Upper lobe of left lung (tissue), 6 donors: ENCODE data around the gene KCNJ9. TPM values are rescaled to one million over a fixed set of nuclear protein-coding genes. Genes with fewer than 3 reads are reported as not detected.

Experiments used
- ATAC-seq, 2 donors: fragments of 200-7000 bp; cut with Tn5 transposase; one replicate each; pipeline ENCODE4 v1.9.1; 2022; ENCODE audit warnings: mild to moderate bottlenecking in 2 of 2, moderate library complexity in 2 of 2; ENCODE audit not compliant: low FRiP score in 2 of 2
- DNase-seq, 2 donors: peaks; one replicate each; pipeline ENCODE4 v3.0.0-alpha.2; 2019 to 2020
- H3K27ac ChIP-seq, 4 donors: fragments of 200-600 bp; sonication (generic); one replicate each; pipeline ENCODE4 v1.5.1; 2016 to 2019
- H3K27me3 ChIP-seq, 4 donors: fragments of 200-600 bp; sonication (generic); one replicate each; pipeline ENCODE4 v1.5.1; 2017 to 2019
- H3K36me3 ChIP-seq, 4 donors: fragments of 200-600 bp; sonication (generic); one replicate each; pipeline ENCODE4 v1.5.1; 2016 to 2019
- H3K4me1 ChIP-seq, 4 donors: fragments of 200-600 bp; sonication (generic); one replicate each; pipeline ENCODE4 v1.5.1; 2018 to 2019
- H3K4me3 ChIP-seq, 4 donors: fragments of 200-600 bp; sonication (generic); one replicate each; pipeline ENCODE4 v1.5.1; 2017 to 2019; ENCODE audit warnings: mild to moderate bottlenecking in 2 of 4, moderate library complexity in 1 of 4
- H3K9me3 ChIP-seq, 4 donors: fragments of 200-600 bp; sonication (generic); one replicate each; pipeline ENCODE4 v1.5.1; 2018 to 2019
- CTCF ChIP-seq, 6 experiments: fragments of 450-650 bp in 4 of 6; fragments of 200-600 bp in 2 of 6; sonication (generic) in 2 of 6; IDR thresholded peaks; one replicate each; pipeline ENCODE4 v1.5.1; 2016 to 2019; ENCODE audit warnings: antibody characterized with exemption in 6 of 6
- EP300 ChIP-seq, 4 donors: sonication (generic); formaldehyde crosslinking; IDR thresholded peaks; one replicate each; pipeline ENCODE4 v1.5.1; 2017; ENCODE audit warnings: antibody characterized with exemption in 4 of 4, control low read depth in 2 of 4
- POLR2A ChIP-seq, 4 donors: fragments of 450-650 bp; IDR thresholded peaks; one replicate each; pipeline ENCODE4 v1.5.1; 2016 to 2017; ENCODE audit warnings: antibody characterized with exemption in 4 of 4, mild to moderate bottlenecking in 2 of 4
- POLR2AphosphoS5 ChIP-seq, 2 donors: sonication (generic); formaldehyde crosslinking; IDR thresholded peaks; one replicate each; pipeline ENCODE4 v1.5.1; 2017; ENCODE audit warnings: antibody characterized with exemption in 2 of 2
- WGBS, 2 donors: methylation state at CpG; one replicate each; pipeline ENCODE4 v1.1.5; 2017 to 2018; 5-methylcytosine and 5-hydroxymethylcytosine counted together
- total RNA-seq, 6 donors: library from RNA; depleted of rRNA in 4 of 6; stranded (reverse); fragments of >200 nt in 4 of 6; gene quantifications; one replicate each; pipeline versions ENCODE4 v1.1.0 to v1.2.1, GENCODE V29; 2016 to 2021
- donor health status: DM: no; HTN: no; CAD: no; lungs with moderate emphysema.
- donor health status: DM: no; HTN: yes; CAD: no; lungs with severe emphysema.

KCNJ9 gene
- total RNA-seq, 6 donors from 2014 or later: not detected

- Histone ChIP-seq H3K9me3 (no peaks in the 10 kb centered on the region), H3K4me1 (peaks cover 0 to 2% (median 0%) of the 10 kb centered on the region in 4 donors), H3K36me3 (peaks cover 7 to 57% (median 35%) of the 10 kb centered on the region in 4 donors), H3K27ac (no peak overlapping the region), H3K4me3 (no peak overlapping the region), H3K27me3 (no peaks in the 10 kb centered on the region)
- no peak for DNase-seq
- no peak for TF ChIP-seq POLR2AphosphoS5 (IDR thresholded peaks at IDR 0.05)
- no peak for TF ChIP-seq POLR2A (IDR thresholded peaks at IDR 0.05)
- no peak for TF ChIP-seq CTCF (IDR thresholded peaks at IDR 0.05)
- TF ChIP-seq EP300 (IDR thresholded peaks at IDR 0.05): no peak
- 96 to 97% methylated on average over 4 of the region's 4 CpGs for WGBS, 2 donors
- ATAC-seq: no peak
Observed at GRCh38 chr1:160090760-160091159, 9.4 kb downstream of the KCNJ9 start.

DNA sequence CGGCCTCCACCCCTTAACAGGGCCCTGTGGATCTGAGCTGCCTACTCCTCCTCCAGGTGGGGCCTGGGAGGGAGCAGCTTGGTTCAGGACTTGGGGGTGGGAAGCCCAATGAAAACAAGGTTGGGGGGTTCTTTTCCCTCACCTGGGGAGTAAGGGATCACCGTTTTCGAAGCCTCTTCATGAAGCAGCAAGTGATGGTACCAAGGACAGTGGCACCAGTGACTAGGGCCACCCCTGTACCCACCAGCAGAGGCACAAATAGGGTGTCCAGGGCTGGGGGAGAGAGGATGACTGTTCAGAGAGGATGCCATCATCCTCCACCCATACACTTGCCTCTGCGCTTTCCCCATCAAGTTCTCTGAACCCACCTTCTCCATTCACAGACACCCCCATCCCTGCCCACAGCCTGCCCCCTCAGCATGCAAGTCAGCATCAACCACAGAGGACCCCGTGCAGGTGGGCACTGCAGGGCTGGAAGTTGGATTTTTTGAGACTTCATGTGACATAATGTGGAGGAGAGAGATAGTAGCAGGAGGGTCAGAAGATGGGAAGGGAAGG is 10.4 kb downstream of the KCNJ9 start:
- H3K36me3 ChIP-seq: peaks cover 7 to 57% (median 35%) of the 10 kb centered on the region in 4 donors
- ATAC-seq (no peak), DNase-seq (no peak)
- H3K9me3 ChIP-seq: no peaks in the 10 kb centered on the region
- no peak overlapping the region for H3K4me3 ChIP-seq
- H3K27me3 ChIP-seq: no peaks in the 10 kb centered on the region
- no peak overlapping the region for H3K27ac ChIP-seq
- no peak for TF ChIP-seq EP300 (IDR thresholded peaks at IDR 0.05)
- TF ChIP-seq CTCF (IDR thresholded peaks at IDR 0.05): no peak
- no peak for TF ChIP-seq POLR2AphosphoS5 (IDR thresholded peaks at IDR 0.05)
- TF ChIP-seq POLR2A (IDR thresholded peaks at IDR 0.05): no peak
- 92 to 99% methylated on average over 5 of the region's 5 CpGs for WGBS, 2 donors
- peaks cover 4 to 12% (median 5%) of the 10 kb centered on the region in 4 donors for H3K4me1 ChIP-seq

DNA sequence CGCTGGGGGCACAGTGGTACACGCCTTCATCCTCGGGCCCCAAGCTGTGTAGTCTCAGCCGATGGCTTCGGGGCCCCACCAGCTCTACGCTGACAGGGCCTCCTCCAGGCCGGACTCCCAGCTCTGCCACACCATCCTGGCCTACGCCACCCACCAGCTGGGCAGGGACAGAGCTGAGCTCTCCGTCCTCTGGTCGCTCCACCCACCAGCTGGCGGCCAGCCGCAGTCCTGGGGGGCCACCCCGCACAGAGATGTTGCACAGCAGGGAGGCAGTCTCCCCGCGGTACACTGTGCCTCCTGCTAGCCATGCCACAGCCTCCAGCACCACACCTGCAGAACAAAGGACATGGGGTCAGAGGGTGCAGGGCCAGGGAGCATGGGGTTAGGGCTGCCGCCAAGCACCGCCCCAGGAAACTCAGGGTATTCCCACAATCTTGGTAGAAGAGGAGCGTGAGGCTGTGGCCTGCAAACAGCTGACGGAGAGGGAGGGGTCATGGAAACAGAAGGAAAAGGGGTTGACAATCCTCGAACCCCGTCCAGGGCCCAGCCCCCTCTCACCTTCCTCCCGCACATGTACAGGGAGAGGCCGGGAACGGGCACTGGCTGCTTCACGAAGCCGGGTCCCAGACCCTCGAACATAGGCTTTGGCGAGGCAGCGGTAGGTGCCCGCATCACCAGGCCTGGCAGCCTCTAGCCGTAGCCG is 11.2 kb downstream of the KCNJ9 start:
- no peaks in the 10 kb centered on the region for H3K27me3 ChIP-seq
- H3K36me3 ChIP-seq: peaks cover 7 to 57% (median 35%) of the 10 kb centered on the region in 4 donors
- WGBS, 2 donors: 92 to 97% methylated on average over 22 to 32 of the region's 32 CpGs
- no peaks in the 10 kb centered on the region for H3K9me3 ChIP-seq
- no peak for ATAC-seq
- TF ChIP-seq POLR2A (IDR thresholded peaks at IDR 0.05) (no peak), POLR2AphosphoS5 (IDR thresholded peaks at IDR 0.05) (no peak), CTCF (IDR thresholded peaks at IDR 0.05) (no peak), EP300 (IDR thresholded peaks at IDR 0.05) (no peak)
- H3K4me3 ChIP-seq: no peak overlapping the region
- no peak overlapping the region for H3K27ac ChIP-seq
- H3K4me1 ChIP-seq: peaks cover 12 to 20% (median 13%) of the 10 kb centered on the region in 4 donors
- peak in 1 of 2 donors; percentile 75 for DNase-seq

DNA sequence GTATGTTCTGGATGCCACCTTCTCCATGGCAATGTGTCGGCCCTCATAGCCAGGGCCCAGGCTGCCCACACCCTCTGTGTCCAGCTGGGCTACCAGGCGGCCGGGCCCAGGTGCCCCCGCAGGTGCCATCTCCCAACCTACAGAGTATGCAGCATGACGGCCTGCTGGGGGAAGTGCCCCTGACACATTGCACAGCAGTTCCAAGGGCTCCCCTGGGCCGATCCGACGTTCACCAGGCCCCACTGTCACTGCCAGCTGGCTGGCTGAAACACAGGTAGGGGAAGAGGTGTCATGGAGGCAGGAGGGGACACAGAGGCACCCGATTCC is 11.7 kb downstream of the KCNJ9 start:
- Histone ChIP-seq H3K27ac (no peak overlapping the region), H3K36me3 (peaks cover 7 to 57% (median 35%) of the 10 kb centered on the region in 4 donors), H3K4me3 (no peak overlapping the region), H3K27me3 (no peaks in the 10 kb centered on the region), H3K9me3 (no peaks in the 10 kb centered on the region), H3K4me1 (peaks cover 17 to 25% (median 18%) of the 10 kb centered on the region in 4 donors)
- WGBS, 2 donors: 62 to 89% methylated on average over 4 to 9 of the region's 9 CpGs
- TF ChIP-seq POLR2AphosphoS5 (IDR thresholded peaks at IDR 0.05): no peak
- no peak for TF ChIP-seq CTCF (IDR thresholded peaks at IDR 0.05)
- no peak for TF ChIP-seq EP300 (IDR thresholded peaks at IDR 0.05)
- no peak for TF ChIP-seq POLR2A (IDR thresholded peaks at IDR 0.05)
- DNase-seq: peak in 1 of 2 donors; percentile 80
- no peak for ATAC-seq
